NCI-H774 (cell line): ENCODE results near the gene RGL3.
"Not testable (repeated sequence)": the region's sequence is repeated elsewhere in the genome, so short reads cannot be mapped to it uniquely, and the experiment has no call there.

Experiments
- DNase-seq: peaks from one replicate; lab custom pipeline; 2025; lab: John Stamatoyannopoulos, UW

RGL3 gene

GRCh38 chr19:11383706-11384048, 35.4 kb downstream of the RGL3 start:
- DNase-seq, result no peak

DNA sequence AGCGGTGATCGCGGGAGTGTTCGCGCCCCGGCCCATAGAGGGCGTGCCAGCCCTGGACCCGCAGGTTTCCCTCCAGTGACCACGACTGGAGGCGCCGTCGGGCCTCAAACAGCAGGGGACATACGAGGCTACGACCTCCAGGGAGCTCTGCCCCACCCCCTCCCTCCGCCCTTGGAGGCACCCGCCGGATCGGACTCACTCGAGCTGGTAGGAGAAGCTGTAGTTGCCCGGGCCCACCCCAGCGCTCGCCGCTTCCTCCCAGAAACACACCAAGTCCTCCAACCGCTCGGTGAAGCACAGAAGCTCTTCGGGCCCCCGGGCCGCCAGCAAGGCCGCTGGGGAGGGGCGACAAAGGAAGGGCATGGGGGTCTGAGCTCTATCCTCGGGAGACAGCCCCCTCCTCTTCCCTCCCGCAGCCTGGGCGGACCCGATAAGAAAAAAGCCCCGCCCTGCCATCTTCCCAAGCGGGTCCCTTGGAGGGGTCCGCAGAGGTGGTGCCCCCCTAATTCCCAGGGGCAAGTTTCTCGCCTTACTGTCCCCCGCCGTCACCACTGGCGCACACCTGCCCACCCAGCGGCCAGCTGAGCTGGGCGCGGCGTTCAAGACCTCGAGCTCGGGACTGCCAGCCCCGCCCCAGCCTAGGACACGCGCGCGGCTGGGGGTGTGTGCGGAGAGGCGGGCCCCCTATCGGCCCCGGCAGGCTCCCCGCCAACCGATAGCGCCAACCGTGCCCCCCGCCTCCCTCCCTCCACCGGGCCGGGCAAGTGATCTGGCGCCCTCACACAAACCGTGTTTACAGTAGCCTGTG, 36.0 kb downstream of the RGL3 start:
- DNase-seq, result peak; percentile 32

DNA sequence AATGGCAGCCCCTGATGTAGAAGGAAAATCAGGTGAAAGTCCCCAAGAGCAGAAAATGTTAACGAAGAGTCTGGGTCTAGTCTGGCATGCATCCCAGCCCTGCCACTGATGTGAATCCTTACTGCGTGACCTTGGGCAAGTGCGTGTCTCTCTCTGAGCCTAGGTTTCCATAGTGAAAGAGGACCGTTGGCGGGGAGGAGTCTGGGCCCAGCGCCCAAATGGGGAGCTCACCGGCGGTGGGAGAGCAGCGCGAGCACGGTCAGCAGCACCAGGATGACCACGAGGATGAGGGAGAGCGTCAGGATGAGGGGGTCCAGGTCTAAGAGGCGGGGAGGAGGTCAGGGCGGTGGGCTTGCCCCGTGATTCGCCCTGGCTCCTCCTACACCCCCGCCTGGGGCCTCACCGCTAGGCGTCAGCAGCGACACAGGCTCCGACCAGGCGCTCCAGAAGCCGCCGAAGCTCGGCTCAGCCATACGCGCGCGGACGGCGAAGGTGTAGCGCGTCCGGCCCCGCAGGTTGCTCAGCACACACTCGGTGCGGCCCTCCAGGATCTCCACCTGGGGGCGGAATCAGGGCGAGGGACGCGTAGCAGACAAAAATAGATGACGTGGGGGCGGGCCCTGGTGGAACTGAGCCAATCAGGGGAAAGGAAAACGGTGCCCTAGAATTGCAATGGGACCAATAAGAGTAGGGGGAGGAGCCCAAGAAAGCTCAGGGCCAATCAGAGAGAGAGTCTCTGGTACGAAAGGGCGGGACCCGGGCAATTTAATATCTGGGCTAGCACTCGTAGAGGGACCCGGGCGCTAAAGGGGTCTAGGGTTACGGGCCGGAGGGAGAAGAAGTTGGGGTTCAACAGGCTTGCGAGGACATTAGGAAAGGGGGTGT, 38.2 kb downstream of the RGL3 start:
- DNase-seq, result peak; percentile 87

DNA sequence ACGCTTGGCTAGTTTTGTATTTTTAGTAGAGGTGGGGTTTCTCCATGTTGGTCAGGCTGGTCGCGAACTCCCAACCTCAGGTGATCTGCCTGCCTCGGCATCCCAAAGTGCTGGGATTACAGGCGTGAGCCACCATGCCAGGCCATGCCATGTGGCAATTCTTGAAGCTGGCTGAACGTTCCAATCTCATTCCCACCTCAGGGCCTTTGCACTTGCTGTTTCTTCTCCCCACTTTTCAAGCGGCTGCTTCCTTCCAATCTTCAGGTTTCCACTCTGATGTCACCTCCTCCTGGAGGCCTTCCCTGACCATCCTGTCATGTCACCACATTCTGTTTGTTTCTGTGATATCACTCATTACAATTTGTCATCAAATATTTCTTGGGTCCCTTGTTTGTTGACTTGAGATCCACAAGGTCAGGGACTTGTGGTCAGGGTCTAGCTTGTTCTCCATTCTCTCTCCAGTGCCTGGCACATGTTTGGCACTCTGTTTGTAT, 39.2 kb downstream of the RGL3 start:
- no peak for DNase-seq

GRCh38 chr19:11379269-11379845, 39.8 kb downstream of the RGL3 start:
- DNase-seq, result not testable (repeated sequence)

DNA sequence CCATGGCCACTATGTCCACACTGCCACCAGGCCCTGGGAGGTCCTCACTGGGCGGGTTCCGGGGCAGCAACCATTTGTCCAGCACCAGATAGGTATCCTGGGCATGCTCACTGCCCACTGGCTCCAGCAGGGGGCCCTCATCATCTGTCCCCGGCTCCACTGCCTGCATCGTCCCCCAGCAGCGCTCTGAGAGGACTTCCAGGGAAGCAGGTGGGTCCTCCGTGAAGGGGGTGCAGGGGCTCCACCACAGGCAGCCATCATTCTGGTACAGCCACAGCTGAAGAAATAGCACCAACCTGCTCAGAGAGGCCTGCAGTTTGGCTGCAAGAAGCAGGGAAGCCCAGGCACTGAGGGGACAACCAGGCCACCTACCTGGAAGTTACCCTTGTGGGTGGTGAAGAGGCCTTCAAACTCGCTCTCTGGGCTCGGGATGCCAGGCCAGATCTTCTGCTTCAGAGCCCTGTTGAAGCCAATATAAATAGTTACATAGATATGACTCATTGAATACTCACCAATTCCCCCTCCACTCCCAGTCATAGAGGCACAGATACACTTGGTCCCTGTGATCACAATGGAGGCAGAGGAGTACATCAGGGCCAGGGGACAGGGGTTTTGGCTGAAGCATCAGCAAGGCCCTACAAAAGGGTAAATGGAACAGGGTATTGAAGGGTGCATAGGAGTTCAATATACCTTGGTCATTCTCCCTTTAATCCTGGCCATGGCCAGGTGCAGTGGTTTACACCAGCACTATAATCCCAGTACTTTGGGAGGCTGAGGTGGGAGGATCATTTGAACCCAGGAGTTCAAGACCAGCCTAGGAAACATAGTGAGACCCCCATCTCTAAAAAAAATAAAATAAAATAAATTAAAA, 40.6 kb downstream of the RGL3 start:
- DNase-seq, result no peak

DNA sequence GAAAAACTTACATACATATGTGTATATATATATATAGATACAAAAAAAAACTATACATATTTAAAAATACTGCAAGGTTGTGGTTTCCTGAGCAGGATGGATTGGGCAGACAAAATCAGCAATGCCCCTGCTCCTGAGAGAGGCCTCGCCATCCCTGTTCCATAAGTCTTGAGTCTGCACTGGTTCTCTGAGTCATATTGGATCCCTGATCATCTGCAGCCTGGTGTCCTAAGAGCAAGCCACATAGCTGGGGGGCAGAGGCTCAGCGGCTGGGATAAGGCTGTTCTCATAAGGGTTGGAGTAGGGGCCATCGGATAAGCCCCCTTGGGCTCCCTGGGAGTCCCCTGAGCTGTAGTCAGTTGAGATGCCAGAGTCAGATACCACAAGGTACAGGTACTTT, 41.4 kb downstream of the RGL3 start:
- no peak for DNase-seq

DNA sequence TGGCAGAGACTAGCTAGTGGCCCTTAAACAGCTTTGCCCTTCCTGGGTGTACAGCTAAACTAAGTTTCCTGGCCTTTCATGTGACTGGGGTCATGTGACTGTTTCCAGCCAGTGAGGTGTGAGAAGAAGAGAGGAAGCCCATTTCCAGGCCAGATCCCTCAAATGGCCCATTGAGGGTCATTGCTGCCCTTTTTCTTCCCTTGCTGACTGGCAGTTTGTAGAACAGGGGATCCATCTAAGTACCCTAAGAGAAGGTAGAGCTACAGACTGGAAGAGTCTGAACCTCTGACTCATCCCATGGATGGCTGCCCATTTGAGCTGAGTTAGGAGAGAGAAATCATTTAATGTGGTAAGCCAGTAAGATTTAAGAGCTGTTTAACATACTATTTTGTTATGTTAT, 41.9 kb downstream of the RGL3 start:
- no peak for DNase-seq

GRCh38 chr19:11375143-11375948, 43.8 kb downstream of the RGL3 start:
- DNase-seq, result peak; percentile 4

GRCh38 chr19:11374433-11375142, 44.5 kb downstream of the RGL3 start, which contains the start of gene SWSAP1:
TSS of gene SWSAP1 (plus strand) at chr19:11374666. CDS start at chr19:11374681, 15 bp downstream.
- DNase-seq, result peak; percentile 98

DNA sequence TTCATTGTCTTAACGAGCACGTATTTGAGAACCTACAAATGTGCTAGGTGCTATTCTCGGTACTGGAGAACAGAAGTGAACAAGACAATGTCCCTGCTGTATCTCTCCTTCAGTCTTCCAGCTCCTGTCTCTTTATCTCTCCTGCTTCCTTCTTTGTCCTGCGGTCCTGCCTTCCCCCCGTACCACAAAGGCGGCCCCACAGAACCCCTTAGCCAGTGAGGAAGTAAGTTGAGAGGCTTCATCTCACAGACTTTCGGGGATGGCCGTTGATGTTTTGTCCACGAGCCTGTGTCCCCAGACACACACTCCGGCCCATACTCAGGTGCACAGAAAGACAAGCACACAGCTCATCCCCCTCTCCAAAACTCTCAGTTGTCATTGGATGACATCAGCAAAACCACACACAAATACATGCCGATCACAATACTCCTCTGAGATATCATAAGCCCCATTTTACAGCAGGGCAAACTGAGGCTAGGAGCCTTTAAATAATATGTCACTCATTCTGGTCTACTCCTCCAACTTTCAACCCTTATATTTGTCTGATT, 45.2 kb downstream of the RGL3 start:
- no peak for DNase-seq

DNA sequence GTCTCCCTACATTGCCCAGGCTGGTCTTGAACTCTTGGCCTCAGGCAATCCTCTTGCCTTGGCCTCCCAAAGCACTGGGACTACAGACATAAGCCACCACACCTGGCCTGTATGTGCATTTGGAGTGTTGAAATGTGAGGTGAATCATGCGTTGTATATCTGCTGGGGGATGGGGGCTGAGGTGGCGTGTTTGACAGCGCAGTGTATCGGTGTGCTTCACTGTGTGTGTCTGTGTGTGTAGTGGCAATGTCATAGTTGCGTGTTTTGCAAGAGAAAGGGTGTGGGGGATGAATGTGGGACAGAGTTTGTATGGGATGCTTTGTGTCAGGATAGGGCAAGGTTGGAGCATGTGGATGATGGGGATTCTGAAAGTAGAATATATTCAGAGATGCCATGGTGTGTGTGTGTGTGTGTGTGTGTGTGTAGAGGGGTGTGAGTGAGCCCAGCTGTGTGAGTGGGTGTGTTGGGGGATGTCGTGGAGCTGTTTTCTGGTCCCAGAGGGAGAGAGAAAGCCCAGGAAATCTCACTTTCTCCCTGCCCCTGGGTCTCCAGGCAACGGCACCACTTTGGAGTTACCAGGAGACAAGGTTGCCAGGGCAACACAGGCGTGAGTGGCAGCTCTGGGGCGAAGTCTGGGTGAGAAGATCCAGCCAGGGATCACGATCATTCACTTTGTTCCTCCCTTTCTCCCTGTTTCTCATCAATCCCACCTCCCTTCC, 45.8 kb downstream of the RGL3 start:
- DNase-seq, result peak; percentile 81

- DNase-seq, result no peak
These were observed 48.4 kb downstream of the RGL3 start for GRCh38 chr19:11370744-11371143.

DNA sequence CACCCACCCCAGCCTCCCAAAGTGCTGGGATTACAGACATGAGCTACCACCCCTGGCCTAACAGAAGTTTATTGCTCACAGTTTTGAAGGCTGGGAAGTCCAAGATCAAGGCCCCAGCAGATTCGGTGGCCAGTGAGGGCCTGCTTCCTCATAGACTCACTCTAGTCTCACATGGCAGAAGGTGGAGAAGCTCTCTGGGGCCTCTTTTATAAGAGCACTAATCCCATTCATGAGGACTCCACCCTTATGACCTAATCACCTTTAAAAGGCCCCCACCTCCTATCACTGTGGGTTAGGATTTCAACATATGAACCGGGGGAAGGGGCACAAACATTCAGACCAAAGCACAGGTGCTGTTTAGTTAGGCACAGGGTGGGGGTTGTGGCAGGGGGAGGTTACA, 51.6 kb downstream of the RGL3 start:
- no peak for DNase-seq

DNA sequence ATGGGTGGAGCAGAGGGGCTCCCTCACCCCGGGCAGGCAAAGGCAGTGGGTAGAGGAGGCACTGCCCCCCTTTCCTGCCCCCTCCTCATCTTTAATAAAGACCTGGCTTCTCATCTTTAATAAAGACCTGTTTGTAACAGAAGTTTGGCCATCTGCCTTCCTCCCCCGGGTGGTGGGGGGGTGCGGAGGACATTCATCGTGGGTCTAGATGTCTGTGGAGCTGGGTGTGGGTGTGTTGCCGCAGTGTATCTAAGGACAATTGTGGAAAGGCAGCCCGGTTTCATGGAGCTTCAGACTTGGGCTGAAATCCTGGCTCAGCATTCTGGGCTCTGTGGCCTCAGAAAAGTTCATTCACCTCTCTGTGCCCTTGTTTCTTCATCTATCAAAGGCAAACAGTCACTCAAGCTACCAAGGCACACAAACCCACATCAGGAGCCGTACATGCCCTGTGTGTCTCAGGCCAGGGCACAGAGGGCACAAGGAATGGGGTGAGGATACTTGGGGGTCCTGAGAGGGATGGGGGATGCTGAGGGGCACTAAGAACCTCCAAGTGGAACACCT, 53.5 kb downstream of the RGL3 start:
- no peak for DNase-seq

GRCh38 chr19:11364935-11365334, 54.2 kb downstream of the RGL3 start:
- DNase-seq, result no peak

- no peak for DNase-seq
These were observed 54.7 kb downstream of the RGL3 start for GRCh38 chr19:11364296-11364904.

DNA sequence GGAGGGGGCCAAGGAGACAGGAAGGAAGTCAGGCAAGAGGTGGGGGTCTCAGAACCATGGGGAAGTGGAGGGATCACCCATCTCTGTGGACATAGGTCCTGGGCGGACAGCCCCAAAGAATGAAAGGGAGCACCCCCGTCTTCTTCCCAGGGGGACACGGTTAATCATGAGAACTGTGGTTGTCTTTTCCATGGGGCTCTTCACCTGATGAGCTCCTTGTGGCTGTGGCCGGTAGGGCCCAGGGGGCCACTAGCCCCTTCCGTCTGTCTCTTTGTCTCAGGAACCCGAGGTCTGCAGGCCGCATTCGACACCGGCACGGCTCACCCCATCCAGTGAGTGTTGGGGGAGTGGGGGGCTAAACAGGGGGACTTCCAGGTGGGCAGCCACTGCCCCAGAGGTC, 55.2 kb downstream of the RGL3 start:
- no peak for DNase-seq
